GM21737 (cell line): Measurements from ENCODE around the gene DYRK2.

Source experiments
- ATAC-seq: cut with Tn5 transposase; IDR thresholded peaks from one replicate; pipeline ENCODE4 v1.9.1; 2021; ENCODE audit warnings: mild to moderate bottlenecking, moderate library complexity; ENCODE audit not compliant: unreplicated experiment

DYRK2 gene

GRCh38 chr12:67698672-67699581 is 50.4 kb downstream of the DYRK2 start:
- peak; percentile 95 for ATAC-seq

- ATAC-seq = no peak
These were observed 52.6 kb downstream of the DYRK2 start for GRCh38 chr12:67701121-67701520.

DNA sequence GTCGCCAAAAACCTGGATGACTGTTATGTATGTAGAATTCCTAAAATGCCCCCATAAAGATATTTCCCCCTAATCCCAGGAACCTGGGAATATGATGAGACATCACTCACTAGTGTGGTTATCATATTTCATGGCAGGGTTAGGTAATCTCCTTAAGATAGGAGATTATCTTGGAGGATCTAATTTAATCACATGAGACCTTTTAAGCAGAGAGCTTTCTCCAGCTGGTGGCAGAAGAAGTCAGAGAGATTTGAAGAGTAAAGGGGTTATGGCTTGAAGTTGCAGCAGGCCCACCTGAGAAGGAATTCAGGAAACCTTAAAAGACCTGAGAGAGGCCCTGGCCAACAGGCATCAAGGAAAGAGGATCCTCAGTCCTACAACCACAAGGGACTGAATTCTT is 53.6 kb downstream of the DYRK2 start:
- no peak for ATAC-seq

- ATAC-seq = no peak
These were observed 55.5 kb downstream of the DYRK2 start for GRCh38 chr12:67704071-67704470.

DNA sequence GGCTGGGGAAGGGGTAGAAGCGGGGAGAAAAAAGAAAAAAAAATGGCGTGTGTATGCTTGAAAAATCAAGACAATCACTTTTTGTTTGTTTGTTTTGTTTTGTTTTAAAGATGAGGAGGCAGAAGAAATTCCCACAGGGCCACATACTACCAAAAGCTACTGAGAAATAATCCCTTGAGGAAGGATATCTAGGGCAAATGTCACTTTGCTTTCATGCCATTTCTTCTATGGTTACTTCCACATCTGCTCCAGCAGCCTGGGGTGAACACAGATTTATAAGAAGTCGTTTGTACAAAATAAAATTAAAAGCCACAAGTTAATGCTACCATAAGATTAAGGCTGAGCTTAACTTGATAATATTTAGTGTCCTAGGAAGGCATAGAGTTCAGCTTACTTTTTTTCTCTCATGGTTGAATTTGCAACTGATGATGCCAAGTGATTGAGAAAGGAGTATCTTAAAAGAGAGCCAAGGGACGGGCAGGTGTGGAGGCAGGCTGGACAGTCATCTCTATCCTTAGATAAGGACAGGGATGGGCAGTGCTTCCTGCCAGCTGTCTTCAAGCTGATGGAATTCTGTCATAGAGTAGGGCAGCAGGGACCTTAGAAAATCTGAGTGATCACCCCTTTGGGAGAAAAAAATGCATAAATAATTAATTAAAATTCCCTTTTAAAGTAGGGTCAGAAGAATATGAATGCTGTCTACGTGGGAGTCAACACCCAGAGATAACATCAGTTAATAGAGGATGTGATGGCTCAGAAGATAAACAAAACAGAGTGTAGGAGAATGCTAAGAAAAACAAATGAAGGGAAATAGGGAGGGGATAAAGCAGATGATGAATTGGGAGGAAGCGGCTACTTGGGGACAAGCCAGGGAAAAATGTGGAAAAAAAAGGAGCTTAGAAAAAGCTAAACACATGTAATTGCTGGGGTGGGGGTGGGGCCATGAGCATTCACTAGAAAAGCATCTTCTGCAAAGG is 57.1 kb downstream of the DYRK2 start:
- ATAC-seq = no peak

GRCh38 chr12:67709367-67709954 is 60.9 kb downstream of the DYRK2 start:
- ATAC-seq = no peak

- peak; percentile 95 for ATAC-seq
These were observed 62.0 kb downstream of the DYRK2 start for GRCh38 chr12:67710582-67710981.

DNA sequence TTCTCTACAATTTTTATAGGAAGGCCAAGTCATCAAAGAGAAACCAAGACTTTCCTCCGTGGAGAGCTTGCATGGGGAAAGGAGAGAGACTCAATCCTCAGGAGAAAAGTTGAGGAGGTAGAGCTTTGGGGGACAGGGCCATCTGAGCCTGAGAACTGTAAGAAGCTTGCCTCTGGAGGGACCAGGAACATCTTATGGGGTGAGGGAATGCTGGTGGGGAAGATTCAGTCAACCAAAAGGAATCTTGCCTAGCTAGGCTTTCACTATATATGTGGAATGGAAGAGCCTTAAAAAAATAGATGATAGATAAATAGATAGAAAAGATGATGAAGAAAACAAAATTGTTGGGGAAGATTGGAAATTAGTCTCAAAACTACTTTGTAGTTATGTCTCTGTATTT is 63.5 kb downstream of the DYRK2 start:
- no peak for ATAC-seq

GRCh38 chr12:67714648-67715047 is 66.1 kb downstream of the DYRK2 start:
- no peak for ATAC-seq
